GM13977 (cell line): ENCODE measurements around the gene CT45A6.
"Not testable (repeated sequence)": the region's sequence is repeated elsewhere in the genome, so short reads cannot be mapped to it uniquely, and the experiment has no call there.

ENCODE experiments used
- DNase-seq: peaks from one replicate; pipeline ENCODE4 v3.0.0; 2012; ENCODE audit warnings: low spot score
- in situ Hi-C: fragments of 300-500 bp; cut with MboI; formaldehyde crosslinking; loops from one replicate; pipeline ENCODE4 v1.12.0; 2022; ENCODE audit warnings: low sequenced_read_pairs, low pct_unique_long_range_greater_than_20kb, mixed read lengths, inconsistent platforms; ENCODE audit not compliant: unreplicated experiment

CT45A6 gene

DNA sequence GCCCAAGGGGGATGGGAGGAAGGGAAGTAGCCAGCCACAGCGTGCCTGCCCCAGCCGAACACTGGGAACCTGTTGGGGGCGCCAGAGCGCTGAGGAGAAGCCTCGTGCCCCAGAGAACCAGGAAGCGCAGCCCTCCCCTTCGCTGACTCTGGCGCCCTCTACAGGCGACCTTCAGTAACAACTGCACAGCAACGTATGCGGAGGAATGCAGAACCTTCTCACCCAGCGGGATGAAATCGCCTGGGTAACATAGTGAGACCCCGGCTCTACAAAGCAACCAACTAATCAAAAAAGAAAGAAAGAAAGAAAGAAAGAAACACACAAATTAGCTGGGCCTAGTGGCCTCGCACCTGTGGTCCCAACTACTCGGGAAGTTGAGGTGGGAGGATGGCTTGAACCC, at the start of gene CT45A6:
TSS of gene CT45A6 (minus strand) at position 101 of the 400 bp plus-strand sequence. CDS start 3,794 bp downstream, outside the sequence.
- DNase-seq, in situ Hi-C loops: not testable (repeated sequence)

DNA sequence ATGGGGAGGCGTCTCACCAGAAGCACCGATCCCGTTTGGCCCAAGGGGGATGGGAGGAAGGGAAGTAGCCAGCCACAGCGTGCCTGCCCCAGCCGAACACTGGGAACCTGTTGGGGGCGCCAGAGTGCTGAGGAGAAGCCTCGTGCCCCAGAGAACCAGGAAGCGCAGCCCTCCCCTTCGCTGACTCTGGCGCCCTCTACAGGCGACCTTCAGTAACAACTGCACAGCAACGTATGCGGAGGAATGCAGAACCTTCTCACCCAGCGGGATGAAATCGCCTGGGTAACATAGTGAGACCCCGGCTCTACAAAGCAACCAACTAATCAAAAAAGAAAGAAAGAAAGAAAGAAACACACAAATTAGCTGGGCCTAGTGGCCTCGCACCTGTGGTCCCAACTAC, 34.6 kb upstream of the CT45A6 start, which contains the start of gene CT45A7:
TSS of gene CT45A7 (minus strand) at position 101 of the 400 bp plus-strand sequence. CDS start 3,747 bp downstream, outside the sequence.
- in situ Hi-C loops, DNase-seq: not testable (repeated sequence)

GRCh38 chrX:135819912-135820311, 17.3 kb upstream of the CT45A6 start, which contains the start of gene CT45A2:
Gene CT45A2, minus strand, starts transcription at chrX:135820012. Its CDS starts 3,747 bp downstream, at chrX:135816265.
- DNase-seq, in situ Hi-C loops: not testable (repeated sequence)

DNA sequence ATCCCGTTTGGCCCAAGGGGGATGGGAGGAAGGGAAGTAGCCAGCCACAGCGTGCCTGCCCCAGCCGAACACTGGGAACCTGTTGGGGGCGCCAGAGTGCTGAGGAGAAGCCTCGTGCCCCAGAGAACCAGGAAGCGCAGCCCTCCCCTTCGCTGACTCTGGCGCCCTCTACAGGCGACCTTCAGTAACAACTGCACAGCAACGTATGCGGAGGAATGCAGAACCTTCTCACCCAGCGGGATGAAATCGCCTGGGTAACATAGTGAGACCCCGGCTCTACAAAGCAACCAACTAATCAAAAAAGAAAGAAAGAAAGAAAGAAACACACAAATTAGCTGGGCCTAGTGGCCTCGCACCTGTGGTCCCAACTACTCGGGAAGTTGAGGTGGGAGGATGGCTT, 17.2 kb downstream of the CT45A6 start, which contains the start of gene CT45A5:
TSS of gene CT45A5 (minus strand) at position 101 of the 400 bp plus-strand sequence. CDS start 3,774 bp downstream, outside the sequence.
- DNase-seq, in situ Hi-C loops: not testable (repeated sequence)

- in situ Hi-C loops, DNase-seq: not testable (repeated sequence)
Measured at GRCh38 chrX:135768091-135768490, 34.5 kb downstream of the CT45A6 start, which contains the start of gene CT45A3. Gene CT45A3, minus strand, starts transcription at chrX:135768191. Its CDS starts 3,747 bp downstream, at chrX:135764444.

DNA sequence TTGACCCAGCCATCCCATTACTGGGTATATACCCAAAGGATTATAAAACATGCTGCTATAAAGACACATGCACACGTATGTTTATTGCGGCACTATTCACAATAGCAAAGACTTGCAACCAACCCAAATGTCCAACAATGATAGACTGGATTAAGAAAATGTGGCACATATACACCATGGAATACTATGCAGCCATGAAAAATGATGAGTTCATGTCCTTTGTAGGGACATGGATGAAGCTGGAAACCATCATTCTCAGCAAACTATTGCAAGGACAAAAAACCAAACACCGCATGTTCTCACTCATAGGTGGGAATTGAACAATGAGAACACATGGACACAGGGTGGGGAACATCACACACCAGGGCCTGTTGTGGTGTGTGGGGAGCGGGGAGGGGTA, 57.8 kb downstream of the CT45A6 start:
- DNase-seq, in situ Hi-C loops: not testable (repeated sequence)
